ENCODE data around the gene SEL1L2.

Gene SEL1L2

GRCh38 chr20:13817342-13817741 lies 173.1 kb downstream of the SEL1L2 start:
- no peak overlapping the region for H3K4me3 ChIP-seq (ENCODE audit: low read depth, low read length)
- TF ChIP-seq CTCF (IDR thresholded peaks at IDR 0.05; ENCODE audit: control insufficient read depth, extremely low read depth, insufficient read depth): no peak
- DNase-seq (ENCODE audit: low read depth): no peak

- DNase-seq (ENCODE audit: low read depth): no peak
- TF ChIP-seq CTCF (IDR thresholded peaks at IDR 0.05; ENCODE audit: control insufficient read depth, extremely low read depth, insufficient read depth): no peak
These were observed 173.7 kb downstream of the SEL1L2 start for GRCh38 chr20:13816757-13817156.

GRCh38 chr20:13814672-13815071 lies 175.7 kb downstream of the SEL1L2 start:
- no peak overlapping the region for H3K4me3 ChIP-seq (ENCODE audit: low read depth, low read length)
- no peak for TF ChIP-seq CTCF (IDR thresholded peaks at IDR 0.05; ENCODE audit: control insufficient read depth, extremely low read depth, insufficient read depth)
- DNase-seq (ENCODE audit: low read depth): no peak

More at GRCh38 chr20:13816757-13817156, 173.7 kb downstream of the SEL1L2 start:
- H3K4me3 ChIP-seq (ENCODE audit: low read depth, low read length): no peak overlapping the region

- no peak for TF ChIP-seq CTCF (IDR thresholded peaks at IDR 0.05; ENCODE audit: control insufficient read depth, extremely low read depth, insufficient read depth)
- no peak for DNase-seq (ENCODE audit: low read depth)
- H3K4me3 ChIP-seq (ENCODE audit: low read depth, low read length): no peak overlapping the region
These were observed 176.5 kb downstream of the SEL1L2 start for GRCh38 chr20:13813910-13814309.

- TF ChIP-seq CTCF (IDR thresholded peaks at IDR 0.05; ENCODE audit: control insufficient read depth, extremely low read depth, insufficient read depth): no peak
- no peak overlapping the region for H3K4me3 ChIP-seq (ENCODE audit: low read depth, low read length)
- DNase-seq (ENCODE audit: low read depth): no peak
These were observed 180.0 kb downstream of the SEL1L2 start for GRCh38 chr20:13810446-13810845.

GRCh38 chr20:13809855-13810254 lies 180.6 kb downstream of the SEL1L2 start:
- DNase-seq (ENCODE audit: low read depth): no peak
- H3K4me3 ChIP-seq (ENCODE audit: low read depth, low read length): no peak overlapping the region
- TF ChIP-seq CTCF (IDR thresholded peaks at IDR 0.05; ENCODE audit: control insufficient read depth, extremely low read depth, insufficient read depth): no peak

- no peak for DNase-seq (ENCODE audit: low read depth)
- TF ChIP-seq CTCF (IDR thresholded peaks at IDR 0.05; ENCODE audit: control insufficient read depth, extremely low read depth, insufficient read depth): no peak
These were observed 181.0 kb downstream of the SEL1L2 start for GRCh38 chr20:13809373-13809772.

More at GRCh38 chr20:13809373-13809772, 181.0 kb downstream of the SEL1L2 start:
- H3K4me3 ChIP-seq (ENCODE audit: low read depth, low read length): no peak overlapping the region
